K562 (cell line): ENCODE results near the gene LYRM1. TPM values are rescaled to one million over a fixed set of nuclear protein-coding genes. Genes with fewer than 3 reads are reported as not detected.

Source experiments
- ERF ChIP-seq: fragments of 450-650 bp; formaldehyde crosslinking; IDR thresholded peaks from 2 replicates; pipeline ENCODE4 v1.4.0; 2020; ENCODE audit warnings: mild to moderate bottlenecking, mixed read lengths
- ILK ChIP-seq: fragments of 450-650 bp; IDR thresholded peaks from 2 replicates; pipeline ENCODE4 v1.6.1; 2016; ENCODE audit warnings: missing genetic modification characterization, low read depth, mild to moderate bottlenecking, missing compliant biosample characterization, moderate library complexity, borderline replicate concordance
- MYBL2 ChIP-seq, 2 experiments: fragments of 450-650 bp in 1 of 2; sonication (generic) in 1 of 2; formaldehyde crosslinking in 1 of 2; IDR thresholded peaks; 2 replicates each; pipeline versions ENCODE4 v1.6.1 to v1.8.1; 2017 to 2022; ENCODE audit warnings: borderline replicate concordance in 1 of 2, inconsistent platforms in 1 of 2, low read depth in 1 of 2, mild to moderate bottlenecking in 1 of 2, missing genetic modification reagents in 1 of 2, moderate library complexity in 1 of 2
- NEUROD1 ChIP-seq: fragments of 150-350 bp; IDR thresholded peaks from 2 replicates; pipeline ENCODE4 v1.6.1; 2014; ENCODE audit warnings: borderline replicate concordance, low read length, low read depth; ENCODE audit not compliant: partially characterized antibody
- SIN3A ChIP-seq, 2 experiments: fragments of 150-350 bp in 1 of 2; IDR thresholded peaks; 2 replicates each; pipeline ENCODE4 v1.6.1; 2011 to 2016; ENCODE audit warnings: borderline replicate concordance in 2 of 2, low read depth in 2 of 2, low read length in 2 of 2, mild to moderate bottlenecking in 2 of 2, moderate library complexity in 2 of 2; ENCODE audit not compliant: control insufficient read depth in 1 of 2
- TARDBP ChIP-seq: fragments of 450-650 bp; IDR thresholded peaks from 2 replicates; pipeline ENCODE4 v1.6.1; 2016
- YY1 ChIP-seq, 3 experiments: IDR thresholded peaks; 2 replicates each; pipeline ENCODE4 v1.6.1; 2011; ENCODE audit warnings: low read length in 2 of 3, mild to moderate bottlenecking in 2 of 3, moderate library complexity in 2 of 3, borderline replicate concordance in 1 of 3, control low read depth in 1 of 3, low read depth in 1 of 3; ENCODE audit not compliant: insufficient read depth in 3 of 3, insufficient replicate concordance in 2 of 3, control insufficient read depth in 1 of 3, insufficient read length in 1 of 3; ENCODE audit errors: extremely low read depth in 1 of 3
- ZBTB1 ChIP-seq: sonication (generic); formaldehyde crosslinking; IDR thresholded peaks from 2 replicates; pipeline ENCODE4 v1.8.1; 2023; ENCODE audit warnings: missing genetic modification reagents, low read depth, mild to moderate bottlenecking, borderline replicate concordance
- ZFX ChIP-seq: sonication (generic); formaldehyde crosslinking; IDR thresholded peaks from 2 replicates; pipeline ENCODE4 v1.8.0; 2022; ENCODE audit warnings: mild to moderate bottlenecking, missing genetic modification reagents, moderate library complexity
- ZNF224 ChIP-seq: sonication (generic); formaldehyde crosslinking; IDR thresholded peaks from 2 replicates; pipeline ENCODE4 v1.8.0; 2022; ENCODE audit warnings: mild to moderate bottlenecking, missing genetic modification reagents
- ZNF324 ChIP-seq: fragments of 250-450 bp; sonication (Bioruptor Pico); IDR thresholded peaks from 2 replicates; pipeline ENCODE4 v1.4.0; 2020; ENCODE audit warnings: mild to moderate bottlenecking
- polyA plus RNA-seq, 8 experiments: library from polyadenylated mRNA; depleted of rRNA in 4 of 8; stranded (reverse) in 5 of 8; unstranded in 3 of 8; fragments of >200 nt; fragmentation: Nextera tagmentation in 2 of 8; fragmentation: Illumina TruSeq in 1 of 8; extraction: Ambion mirVana in 2 of 8; extraction: Trizol in 1 of 8; gene quantifications; 2 replicates each; pipeline versions ENCODE4 v1.2.1 to v1.2.3, GENCODE V29; 2011 to 2014; ENCODE audit warnings: inconsistent platforms in 1 of 8, missing spikeins in 1 of 8
- total RNA-seq, 7 experiments: library from RNA; depleted of rRNA in 6 of 7; stranded (reverse); fragments of >200 nt in 6 of 7; fragmentation: Illumina TruSeq in 2 of 7; extraction: Trizol in 2 of 7; gene quantifications; 2 replicates each; pipeline versions ENCODE4 v1.2.1 to v1.2.3, GENCODE V29; 2011 to 2021; ENCODE audit warnings: low replicate concordance in 1 of 7
- TF ChIP-seq, protein P1 (sequence below): fragments of 450-650 bp; IDR thresholded peaks from 2 replicates; pipeline ENCODE4 v1.6.1; 2018; ENCODE audit not compliant: partially characterized antibody
- TF ChIP-seq, protein P2 (sequence below): sonication (generic); formaldehyde crosslinking; IDR thresholded peaks from 2 replicates; pipeline ENCODE4 v1.8.1; 2023; ENCODE audit warnings: mild to moderate bottlenecking, missing genetic modification reagents
- TF ChIP-seq, protein P3 (sequence below): fragments of 200-800 bp; sonication (Bioruptor generic); IDR thresholded peaks from 2 replicates; pipeline ENCODE4 v1.6.1; 2016; ENCODE audit warnings: missing genetic modification characterization, missing compliant biosample characterization

Gene LYRM1
- total and polyA plus RNA-seq, 9 of the 15 experiments (the other 6 are each of a cell fraction or from before 2014, with no cell fraction given) = 17.5 to 44.1 (median 32.7) TPM

DNA sequence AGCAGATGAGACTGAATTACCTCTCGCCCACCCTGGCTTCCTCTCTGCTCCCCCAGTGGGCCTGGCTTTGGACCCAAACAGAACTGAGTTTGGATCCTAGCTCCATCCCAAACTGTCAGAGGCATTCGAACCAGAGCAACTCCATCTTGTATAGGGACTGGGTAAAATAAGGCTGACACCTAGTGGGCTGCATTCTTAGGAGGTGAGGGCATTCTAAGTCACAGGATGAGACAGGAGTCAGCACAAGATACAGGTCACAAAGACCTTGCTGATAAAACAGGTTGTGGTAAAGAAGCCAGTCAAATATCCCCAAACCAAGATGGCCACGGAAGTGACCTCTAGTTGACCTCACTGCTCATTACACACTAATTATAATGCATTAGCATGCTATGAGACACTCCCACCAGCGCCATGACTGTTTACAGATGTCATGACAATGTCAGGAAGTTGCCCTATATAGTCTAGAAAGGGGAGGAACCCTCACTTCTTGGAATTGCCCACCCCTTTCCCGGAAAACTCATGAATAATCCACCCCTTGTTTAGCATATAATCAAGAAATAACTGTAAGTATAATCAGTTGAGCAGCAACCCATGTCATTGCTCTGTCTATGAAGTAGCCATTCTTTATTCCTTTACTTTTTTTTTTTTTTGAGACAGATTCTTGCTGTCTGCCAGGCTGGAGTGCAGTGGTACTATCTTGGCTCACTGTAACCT is 44.4 kb downstream of the LYRM1 start (continued):
- TF ChIP-seq, protein P1, sequence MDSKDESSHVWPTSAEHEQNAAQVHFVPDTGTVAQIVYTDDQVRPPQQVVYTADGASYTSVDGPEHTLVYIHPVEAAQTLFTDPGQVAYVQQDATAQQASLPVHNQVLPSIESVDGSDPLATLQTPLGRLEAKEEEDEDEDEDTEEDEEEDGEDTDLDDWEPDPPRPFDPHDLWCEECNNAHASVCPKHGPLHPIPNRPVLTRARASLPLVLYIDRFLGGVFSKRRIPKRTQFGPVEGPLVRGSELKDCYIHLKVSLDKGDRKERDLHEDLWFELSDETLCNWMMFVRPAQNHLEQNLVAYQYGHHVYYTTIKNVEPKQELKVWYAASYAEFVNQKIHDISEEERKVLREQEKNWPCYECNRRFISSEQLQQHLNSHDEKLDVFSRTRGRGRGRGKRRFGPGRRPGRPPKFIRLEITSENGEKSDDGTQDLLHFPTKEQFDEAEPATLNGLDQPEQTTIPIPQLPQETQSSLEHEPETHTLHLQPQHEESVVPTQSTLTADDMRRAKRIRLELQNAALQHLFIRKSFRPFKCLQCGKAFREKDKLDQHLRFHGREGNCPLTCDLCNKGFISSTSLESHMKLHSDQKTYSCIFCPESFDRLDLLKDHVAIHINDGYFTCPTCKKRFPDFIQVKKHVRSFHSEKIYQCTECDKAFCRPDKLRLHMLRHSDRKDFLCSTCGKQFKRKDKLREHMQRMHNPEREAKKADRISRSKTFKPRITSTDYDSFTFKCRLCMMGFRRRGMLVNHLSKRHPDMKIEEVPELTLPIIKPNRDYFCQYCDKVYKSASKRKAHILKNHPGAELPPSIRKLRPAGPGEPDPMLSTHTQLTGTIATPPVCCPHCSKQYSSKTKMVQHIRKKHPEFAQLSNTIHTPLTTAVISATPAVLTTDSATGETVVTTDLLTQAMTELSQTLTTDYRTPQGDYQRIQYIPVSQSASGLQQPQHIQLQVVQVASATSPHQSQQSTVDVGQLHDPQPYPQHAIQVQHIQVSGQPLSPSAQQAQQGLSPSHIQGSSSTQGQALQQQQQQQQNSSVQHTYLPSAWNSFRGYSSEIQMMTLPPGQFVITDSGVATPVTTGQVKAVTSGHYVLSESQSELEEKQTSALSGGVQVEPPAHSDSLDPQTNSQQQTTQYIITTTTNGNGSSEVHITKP = no peak
- no peak for TF ChIP-seq NEUROD1
- TF ChIP-seq ERF = peak; percentile 100
- TF ChIP-seq MYBL2 (IDR thresholded peaks at IDR 0.05; ENCODE audit: low read depth) = no peak
- TF ChIP-seq MYBL2 (CRISPR knock-in tag; IDR thresholded peaks at IDR 0.05; ENCODE audit: borderline replicate concordance) = no peak
- TF ChIP-seq ILK (tag) = peak; percentile 98
- no peak for TF ChIP-seq TARDBP
- TF ChIP-seq ZFX (CRISPR knock-in tag) = no peak
- TF ChIP-seq, protein P2, sequence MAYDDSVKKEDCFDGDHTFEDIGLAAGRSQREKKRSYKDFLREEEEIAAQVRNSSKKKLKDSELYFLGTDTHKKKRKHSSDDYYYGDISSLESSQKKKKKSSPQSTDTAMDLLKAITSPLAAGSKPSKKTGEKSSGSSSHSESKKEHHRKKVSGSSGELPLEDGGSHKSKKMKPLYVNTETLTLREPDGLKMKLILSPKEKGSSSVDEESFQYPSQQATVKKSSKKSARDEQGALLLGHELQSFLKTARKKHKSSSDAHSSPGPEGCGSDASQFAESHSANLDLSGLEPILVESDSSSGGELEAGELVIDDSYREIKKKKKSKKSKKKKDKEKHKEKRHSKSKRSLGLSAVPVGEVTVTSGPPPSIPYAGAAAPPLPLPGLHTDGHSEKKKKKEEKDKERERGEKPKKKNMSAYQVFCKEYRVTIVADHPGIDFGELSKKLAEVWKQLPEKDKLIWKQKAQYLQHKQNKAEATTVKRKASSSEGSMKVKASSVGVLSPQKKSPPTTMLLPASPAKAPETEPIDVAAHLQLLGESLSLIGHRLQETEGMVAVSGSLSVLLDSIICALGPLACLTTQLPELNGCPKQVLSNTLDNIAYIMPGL (CRISPR knock-in tag) = no peak
- TF ChIP-seq ZBTB1 (CRISPR knock-in tag) = no peak
- peak; percentile 95 for TF ChIP-seq ZNF324 (CRISPR knock-in tag)
- TF ChIP-seq SIN3A (IDR thresholded peaks at IDR 0.05; ENCODE audit: borderline replicate concordance in 2 of 2, control insufficient read depth in 1 of 2, low read depth in 2 of 2, low read length in 2 of 2) = no peak
- TF ChIP-seq, protein P3, sequence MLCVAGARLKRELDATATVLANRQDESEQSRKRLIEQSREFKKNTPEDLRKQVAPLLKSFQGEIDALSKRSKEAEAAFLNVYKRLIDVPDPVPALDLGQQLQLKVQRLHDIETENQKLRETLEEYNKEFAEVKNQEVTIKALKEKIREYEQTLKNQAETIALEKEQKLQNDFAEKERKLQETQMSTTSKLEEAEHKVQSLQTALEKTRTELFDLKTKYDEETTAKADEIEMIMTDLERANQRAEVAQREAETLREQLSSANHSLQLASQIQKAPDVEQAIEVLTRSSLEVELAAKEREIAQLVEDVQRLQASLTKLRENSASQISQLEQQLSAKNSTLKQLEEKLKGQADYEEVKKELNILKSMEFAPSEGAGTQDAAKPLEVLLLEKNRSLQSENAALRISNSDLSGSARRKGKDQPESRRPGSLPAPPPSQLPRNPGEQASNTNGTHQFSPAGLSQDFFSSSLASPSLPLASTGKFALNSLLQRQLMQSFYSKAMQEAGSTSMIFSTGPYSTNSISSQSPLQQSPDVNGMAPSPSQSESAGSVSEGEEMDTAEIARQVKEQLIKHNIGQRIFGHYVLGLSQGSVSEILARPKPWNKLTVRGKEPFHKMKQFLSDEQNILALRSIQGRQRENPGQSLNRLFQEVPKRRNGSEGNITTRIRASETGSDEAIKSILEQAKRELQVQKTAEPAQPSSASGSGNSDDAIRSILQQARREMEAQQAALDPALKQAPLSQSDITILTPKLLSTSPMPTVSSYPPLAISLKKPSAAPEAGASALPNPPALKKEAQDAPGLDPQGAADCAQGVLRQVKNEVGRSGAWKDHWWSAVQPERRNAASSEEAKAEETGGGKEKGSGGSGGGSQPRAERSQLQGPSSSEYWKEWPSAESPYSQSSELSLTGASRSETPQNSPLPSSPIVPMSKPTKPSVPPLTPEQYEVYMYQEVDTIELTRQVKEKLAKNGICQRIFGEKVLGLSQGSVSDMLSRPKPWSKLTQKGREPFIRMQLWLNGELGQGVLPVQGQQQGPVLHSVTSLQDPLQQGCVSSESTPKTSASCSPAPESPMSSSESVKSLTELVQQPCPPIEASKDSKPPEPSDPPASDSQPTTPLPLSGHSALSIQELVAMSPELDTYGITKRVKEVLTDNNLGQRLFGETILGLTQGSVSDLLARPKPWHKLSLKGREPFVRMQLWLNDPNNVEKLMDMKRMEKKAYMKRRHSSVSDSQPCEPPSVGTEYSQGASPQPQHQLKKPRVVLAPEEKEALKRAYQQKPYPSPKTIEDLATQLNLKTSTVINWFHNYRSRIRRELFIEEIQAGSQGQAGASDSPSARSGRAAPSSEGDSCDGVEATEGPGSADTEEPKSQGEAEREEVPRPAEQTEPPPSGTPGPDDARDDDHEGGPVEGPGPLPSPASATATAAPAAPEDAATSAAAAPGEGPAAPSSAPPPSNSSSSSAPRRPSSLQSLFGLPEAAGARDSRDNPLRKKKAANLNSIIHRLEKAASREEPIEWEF (CRISPR knock-in tag) = peak; percentile 100
- no peak for TF ChIP-seq ZNF224 (CRISPR knock-in tag)
- peak in 2 of 3 experiments; percentile 46 to 83 for TF ChIP-seq YY1 (IDR thresholded peaks at IDR 0.05; ENCODE audit: borderline replicate concordance in 1 of 3, control insufficient read depth in 1 of 3, extremely low read depth in 1 of 3, insufficient read depth in 3 of 3, insufficient read length in 1 of 3, insufficient replicate concordance in 2 of 3, low read depth in 1 of 3, low read length in 2 of 3)
